ENCODE measurements around the gene PISD. TPM values are rescaled to one million over a fixed set of nuclear protein-coding genes. Genes with fewer than 3 reads are reported as not detected.

The PISD gene
- polyA plus RNA-seq, 4 donors: 29.8 to 45.7 (median 36.0) TPM

- DNase-seq (ENCODE audit: low read depth in 4 of 4, low spot score in 2 of 4): no peak
Measured at GRCh38 chr22:31627223-31627731, 34.7 kb downstream of the PISD start.

- DNase-seq (ENCODE audit: low read depth in 4 of 4, low spot score in 2 of 4): no peak
Measured at GRCh38 chr22:31626427-31627150, 35.4 kb downstream of the PISD start.

GRCh38 chr22:31625661-31626426, 36.2 kb downstream of the PISD start:
- no peak for DNase-seq (ENCODE audit: low read depth in 4 of 4, low spot score in 2 of 4)

DNA sequence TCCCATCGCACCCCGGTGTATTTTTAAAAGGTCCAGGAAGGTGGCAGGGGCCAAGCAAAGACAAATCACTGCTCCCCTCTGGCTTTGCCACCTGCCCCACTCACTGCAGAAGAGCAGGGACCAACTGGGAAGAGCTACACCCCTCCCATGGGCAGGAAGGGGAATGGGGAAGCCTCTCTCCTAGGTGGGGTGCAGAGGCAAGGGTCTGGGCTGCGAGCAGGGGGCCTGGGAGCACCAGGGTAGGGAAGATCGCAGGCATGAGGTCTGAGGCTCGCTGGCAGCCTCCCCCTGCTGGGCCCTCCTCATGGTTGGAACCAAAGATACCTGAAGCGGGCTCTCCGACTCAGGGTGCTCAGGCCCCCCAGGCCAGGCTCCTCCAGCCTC, 36.8 kb downstream of the PISD start:
- no peak for DNase-seq (ENCODE audit: low read depth in 4 of 4, low spot score in 2 of 4)

GRCh38 chr22:31623592-31624304, 38.3 kb downstream of the PISD start:
- DNase-seq (ENCODE audit: low read depth in 4 of 4, low spot score in 2 of 4): no peak

DNA sequence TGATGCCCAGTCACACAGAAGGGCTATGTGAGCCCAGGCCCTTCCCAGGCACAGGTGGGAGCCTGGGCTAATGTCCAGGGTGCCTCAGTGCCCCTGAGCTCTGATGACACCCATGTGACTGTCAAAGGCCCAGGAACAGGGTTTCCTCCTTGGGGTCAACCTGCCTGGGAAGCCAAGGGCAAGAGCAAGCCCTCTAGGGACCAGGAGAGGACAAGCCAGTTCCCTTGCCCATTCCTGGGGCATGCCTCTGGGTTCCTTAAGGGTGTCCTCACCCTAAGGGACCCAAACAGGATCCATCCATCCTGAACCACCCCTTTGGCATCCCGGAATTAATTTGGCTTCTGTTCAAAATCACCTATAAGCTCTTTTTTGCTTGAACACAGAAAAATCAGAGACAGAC, 39.0 kb downstream of the PISD start:
- no peak for DNase-seq (ENCODE audit: low read depth in 4 of 4, low spot score in 2 of 4)

GRCh38 chr22:31621507-31622124, 40.4 kb downstream of the PISD start:
- DNase-seq (ENCODE audit: low read depth in 4 of 4, low spot score in 2 of 4): no peak

DNA sequence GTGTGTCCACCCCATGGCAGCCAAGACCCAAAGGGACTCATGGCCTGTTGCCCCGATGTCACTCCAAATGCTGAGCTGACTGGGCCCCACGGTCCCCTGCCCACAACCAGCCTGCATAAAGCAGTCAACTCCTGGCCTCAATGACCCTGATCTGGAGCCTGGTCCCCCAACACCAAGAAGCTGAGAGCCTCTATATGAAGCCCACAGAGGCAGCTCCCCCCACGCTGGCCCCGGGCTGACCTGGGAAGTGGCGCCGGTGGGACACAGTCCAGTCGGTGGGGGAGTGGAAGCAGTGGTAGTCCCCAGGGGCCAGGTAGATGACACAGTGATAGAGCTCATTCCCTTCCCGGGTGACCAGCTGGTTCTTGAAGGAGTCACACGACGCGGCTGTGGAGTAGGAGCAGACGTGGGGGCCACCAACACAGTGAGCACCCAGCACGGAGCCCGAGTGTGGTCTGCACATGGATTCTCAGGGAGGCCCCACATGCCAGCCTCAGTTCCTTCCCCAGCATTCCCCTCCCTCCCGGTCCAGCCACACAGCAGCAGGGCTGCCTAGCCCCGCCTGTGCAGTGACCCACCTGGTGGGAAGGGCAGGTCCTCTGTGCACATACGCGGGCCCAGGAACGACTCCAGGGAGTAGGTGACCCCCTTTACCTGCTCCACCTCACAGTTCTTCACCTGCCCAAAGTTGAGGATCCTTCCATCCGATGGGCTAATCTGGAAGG, 41.1 kb downstream of the PISD start:
- no peak for DNase-seq (ENCODE audit: low read depth in 4 of 4, low spot score in 2 of 4)

DNA sequence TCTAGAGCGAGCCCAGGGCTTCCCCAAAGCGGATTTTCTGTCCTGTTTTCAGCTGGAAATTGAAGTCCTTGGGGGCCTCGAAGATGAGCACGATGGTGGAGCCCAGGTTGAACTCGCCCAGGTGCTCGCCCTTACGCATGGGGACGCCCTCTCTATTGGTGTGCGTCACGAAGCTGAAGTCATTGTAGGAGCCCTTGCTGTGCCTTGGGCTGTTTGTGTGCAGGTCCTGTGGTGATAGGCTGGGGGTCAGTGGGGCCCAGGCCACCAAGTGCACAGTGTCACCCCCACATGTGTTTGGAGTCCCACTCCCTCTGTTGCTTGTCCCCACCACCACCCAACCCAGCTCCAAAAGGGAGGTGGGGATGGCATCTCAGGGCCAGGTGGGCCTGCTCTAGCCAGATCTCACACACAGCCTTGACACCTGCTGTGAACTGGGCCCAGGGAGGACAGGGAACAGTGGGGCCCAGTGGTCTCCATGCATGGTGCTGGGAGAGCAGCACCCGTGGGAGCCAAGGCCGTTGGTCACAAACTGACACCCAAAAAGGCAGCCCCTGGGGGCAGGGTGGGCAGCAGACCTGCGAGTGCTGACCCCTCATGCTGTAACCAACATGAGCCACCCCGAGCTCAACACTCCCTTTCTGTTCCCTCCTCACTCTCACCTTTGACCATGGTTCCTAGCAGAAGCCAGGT, 42.3 kb downstream of the PISD start:
- no peak for DNase-seq (ENCODE audit: low read depth in 4 of 4, low spot score in 2 of 4)

- DNase-seq (ENCODE audit: low read depth in 4 of 4, low spot score in 2 of 4): no peak
Measured at GRCh38 chr22:31618471-31619176, 43.4 kb downstream of the PISD start.

DNA sequence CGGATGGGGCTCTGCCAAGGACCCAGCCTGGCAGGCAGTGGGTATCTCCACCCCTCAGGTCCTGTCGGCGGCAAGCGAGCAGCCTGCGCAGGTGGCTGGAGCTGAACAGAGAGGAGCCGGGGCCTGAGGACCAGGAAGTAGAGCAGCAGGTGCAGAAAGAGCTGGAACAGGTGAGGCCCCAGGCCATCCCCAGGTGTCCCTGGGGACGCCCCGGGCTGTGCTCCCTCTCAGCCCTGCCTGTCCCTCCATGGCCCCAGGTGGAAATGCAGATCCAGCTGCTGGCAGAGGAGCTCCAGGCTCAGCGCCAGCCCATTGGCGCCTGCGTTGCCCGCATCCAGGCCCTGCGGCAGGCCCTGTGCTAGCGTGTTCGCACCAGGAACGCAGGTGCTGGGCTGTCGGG, 44.0 kb downstream of the PISD start:
- DNase-seq (ENCODE audit: low read depth in 4 of 4, low spot score in 2 of 4): no peak

DNA sequence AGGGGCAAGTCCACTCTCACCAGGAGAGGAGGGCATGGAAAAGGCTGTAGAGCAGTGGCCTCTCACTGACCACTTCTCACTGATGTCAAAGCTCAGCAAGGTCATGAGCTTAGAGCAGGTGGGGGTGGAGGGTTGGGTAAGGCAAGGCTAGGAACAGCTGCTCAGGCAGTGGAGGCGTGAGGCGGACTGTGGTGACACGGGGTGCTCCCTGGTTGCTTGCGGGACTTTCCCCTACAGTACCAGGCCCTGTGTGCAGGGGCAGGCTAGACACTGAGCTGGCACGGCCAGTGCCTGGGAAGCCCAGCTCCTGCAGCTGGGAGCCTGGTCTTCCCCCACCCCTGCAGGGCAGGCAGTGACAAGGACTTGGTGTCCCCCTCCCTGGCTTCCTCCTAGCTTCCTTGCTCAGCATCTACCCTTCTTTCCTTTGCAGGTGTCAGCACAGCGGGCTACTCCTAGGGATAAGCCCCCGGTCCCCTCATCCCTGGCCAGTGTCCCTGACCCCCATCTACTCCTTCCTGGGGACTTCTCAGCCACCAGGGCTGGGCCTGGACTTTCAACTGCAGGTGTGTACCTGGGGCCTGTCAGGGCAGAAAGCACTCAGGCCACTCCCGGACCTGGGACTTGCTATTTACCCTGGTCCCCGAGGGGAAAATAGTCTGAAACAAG, 45.6 kb downstream of the PISD start:
- DNase-seq (ENCODE audit: low read depth in 4 of 4, low spot score in 2 of 4): no peak

- DNase-seq (ENCODE audit: low read depth in 4 of 4, low spot score in 2 of 4): no peak
Measured at GRCh38 chr22:31615940-31616314, 46.1 kb downstream of the PISD start.

GRCh38 chr22:31615491-31615860, 46.5 kb downstream of the PISD start:
- no peak for DNase-seq (ENCODE audit: low read depth in 4 of 4, low spot score in 2 of 4)

- DNase-seq (ENCODE audit: low read depth in 4 of 4, low spot score in 2 of 4): no peak
Measured at GRCh38 chr22:31614781-31615490, 47.1 kb downstream of the PISD start.

DNA sequence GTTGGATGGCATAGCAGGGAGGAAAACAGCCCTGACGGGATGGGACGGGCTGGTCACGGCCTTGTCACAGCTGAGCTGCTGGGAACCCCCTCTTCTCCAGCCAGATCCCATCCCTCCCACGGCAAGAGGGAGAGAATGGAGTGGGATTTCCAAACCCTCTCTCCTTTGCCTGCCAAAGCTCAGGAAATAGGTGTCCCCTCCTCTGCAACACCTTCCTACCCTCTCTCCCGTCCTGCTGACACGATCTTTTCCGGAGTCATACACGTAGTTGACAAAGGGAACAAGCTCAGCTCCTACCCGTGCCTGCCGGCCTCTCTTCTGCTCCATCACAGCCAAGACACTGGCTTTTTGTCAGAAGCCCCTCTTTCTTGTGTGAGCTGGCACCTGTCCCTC, 48.1 kb downstream of the PISD start:
- no peak for DNase-seq (ENCODE audit: low read depth in 4 of 4, low spot score in 2 of 4)

- no peak for DNase-seq (ENCODE audit: low read depth in 4 of 4, low spot score in 2 of 4)
Measured at GRCh38 chr22:31613286-31613903, 48.6 kb downstream of the PISD start.

- DNase-seq (ENCODE audit: low read depth in 4 of 4, low spot score in 2 of 4): no peak
Measured at GRCh38 chr22:31612891-31613285, 49.1 kb downstream of the PISD start.
